Jurkat, Clone E6-1 (cell line): ENCODE data around the gene RNF17. TPM values are rescaled to one million over a fixed set of nuclear protein-coding genes. Genes with fewer than 3 reads are reported as not detected.
"Not testable (repeated sequence)": the region's sequence is repeated elsewhere in the genome, so short reads cannot be mapped to it uniquely, and the experiment has no call there.

Experiments
- DNase-seq: peaks from one replicate; pipeline ENCODE4 v3.0.0-alpha.2; 2011; ENCODE audit warnings: low read depth, low spot score
- H3K4me3 ChIP-seq: 2 replicates; pipeline ENCODE4 v1.5.1; 2011; ENCODE audit warnings: mild to moderate bottlenecking, low read length, control low read depth, moderate library complexity
- polyA plus RNA-seq: library from polyadenylated mRNA; unstranded; fragments of >200 nt; gene quantifications from one replicate; pipeline ENCODE4 v1.2.1, GENCODE V29; 2012; ENCODE audit warnings: missing spikeins; ENCODE audit not compliant: insufficient read length, insufficient read depth

Gene RNF17, protein sequence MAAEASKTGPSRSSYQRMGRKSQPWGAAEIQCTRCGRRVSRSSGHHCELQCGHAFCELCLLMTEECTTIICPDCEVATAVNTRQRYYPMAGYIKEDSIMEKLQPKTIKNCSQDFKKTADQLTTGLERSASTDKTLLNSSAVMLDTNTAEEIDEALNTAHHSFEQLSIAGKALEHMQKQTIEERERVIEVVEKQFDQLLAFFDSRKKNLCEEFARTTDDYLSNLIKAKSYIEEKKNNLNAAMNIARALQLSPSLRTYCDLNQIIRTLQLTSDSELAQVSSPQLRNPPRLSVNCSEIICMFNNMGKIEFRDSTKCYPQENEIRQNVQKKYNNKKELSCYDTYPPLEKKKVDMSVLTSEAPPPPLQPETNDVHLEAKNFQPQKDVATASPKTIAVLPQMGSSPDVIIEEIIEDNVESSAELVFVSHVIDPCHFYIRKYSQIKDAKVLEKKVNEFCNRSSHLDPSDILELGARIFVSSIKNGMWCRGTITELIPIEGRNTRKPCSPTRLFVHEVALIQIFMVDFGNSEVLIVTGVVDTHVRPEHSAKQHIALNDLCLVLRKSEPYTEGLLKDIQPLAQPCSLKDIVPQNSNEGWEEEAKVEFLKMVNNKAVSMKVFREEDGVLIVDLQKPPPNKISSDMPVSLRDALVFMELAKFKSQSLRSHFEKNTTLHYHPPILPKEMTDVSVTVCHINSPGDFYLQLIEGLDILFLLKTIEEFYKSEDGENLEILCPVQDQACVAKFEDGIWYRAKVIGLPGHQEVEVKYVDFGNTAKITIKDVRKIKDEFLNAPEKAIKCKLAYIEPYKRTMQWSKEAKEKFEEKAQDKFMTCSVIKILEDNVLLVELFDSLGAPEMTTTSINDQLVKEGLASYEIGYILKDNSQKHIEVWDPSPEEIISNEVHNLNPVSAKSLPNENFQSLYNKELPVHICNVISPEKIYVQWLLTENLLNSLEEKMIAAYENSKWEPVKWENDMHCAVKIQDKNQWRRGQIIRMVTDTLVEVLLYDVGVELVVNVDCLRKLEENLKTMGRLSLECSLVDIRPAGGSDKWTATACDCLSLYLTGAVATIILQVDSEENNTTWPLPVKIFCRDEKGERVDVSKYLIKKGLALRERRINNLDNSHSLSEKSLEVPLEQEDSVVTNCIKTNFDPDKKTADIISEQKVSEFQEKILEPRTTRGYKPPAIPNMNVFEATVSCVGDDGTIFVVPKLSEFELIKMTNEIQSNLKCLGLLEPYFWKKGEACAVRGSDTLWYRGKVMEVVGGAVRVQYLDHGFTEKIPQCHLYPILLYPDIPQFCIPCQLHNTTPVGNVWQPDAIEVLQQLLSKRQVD (N-terminal part only)
- polyA plus RNA-seq: not detected

DNA sequence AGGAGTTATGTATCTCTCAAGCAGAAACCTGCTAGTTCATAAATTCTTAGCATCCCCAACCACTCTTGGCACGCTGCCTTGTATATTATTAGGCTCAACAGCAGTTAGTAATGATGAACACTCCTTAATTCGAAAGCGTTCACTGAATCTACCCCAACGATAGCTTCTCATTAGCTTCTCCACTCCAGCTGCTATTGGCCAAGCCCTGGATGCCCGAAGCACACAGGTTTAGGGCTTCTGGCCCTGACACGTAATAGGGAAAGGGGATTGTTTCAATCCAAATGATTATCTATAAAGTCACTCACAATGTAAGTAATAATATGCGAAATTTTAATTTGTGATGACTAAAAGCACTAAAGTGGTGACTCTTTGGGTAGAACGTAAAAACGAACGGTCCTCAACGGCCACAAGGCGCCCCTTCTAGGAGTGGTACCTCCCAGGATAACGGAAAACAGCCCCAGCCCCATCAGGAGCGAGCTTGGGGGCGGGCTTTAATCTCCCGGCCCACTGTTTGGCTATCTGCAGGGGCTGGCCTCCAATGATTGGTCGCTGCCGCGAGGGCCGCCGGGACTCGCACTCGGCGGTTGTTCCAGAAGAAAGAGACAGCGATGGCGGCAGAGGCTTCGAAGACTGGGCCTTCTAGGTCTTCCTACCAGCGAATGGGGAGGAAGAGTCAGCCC is at the start of gene RNF17:
Gene RNF17, plus strand, starts transcription at position 574 of the 680 bp plus-strand sequence. Its CDS starts 35 bp downstream, at position 609.
- no peak within 1 kb of the TSS for H3K4me3 ChIP-seq
- DNase-seq: no peak

DNA sequence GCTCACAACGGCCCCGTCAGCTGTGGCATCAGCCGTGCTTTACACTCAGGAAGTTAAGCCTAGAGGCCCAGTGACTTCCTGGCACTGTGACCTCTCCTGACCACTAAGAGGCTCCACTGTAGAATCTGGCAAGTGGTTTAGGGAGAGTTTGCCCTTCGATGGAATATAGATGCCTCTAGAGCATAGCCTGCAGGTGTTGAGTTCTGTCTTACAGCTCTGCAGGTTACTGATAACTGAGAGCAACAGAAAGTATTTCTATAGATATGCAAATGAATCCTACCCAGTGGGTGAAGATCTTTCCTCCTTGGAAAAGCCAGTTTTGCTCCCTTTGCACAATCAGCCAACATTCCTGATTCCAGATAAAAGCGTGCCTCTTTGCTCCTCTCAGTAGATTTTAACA is 48.0 kb upstream of the RNF17 start:
- DNase-seq: no peak
- no peak overlapping the region for H3K4me3 ChIP-seq

DNA sequence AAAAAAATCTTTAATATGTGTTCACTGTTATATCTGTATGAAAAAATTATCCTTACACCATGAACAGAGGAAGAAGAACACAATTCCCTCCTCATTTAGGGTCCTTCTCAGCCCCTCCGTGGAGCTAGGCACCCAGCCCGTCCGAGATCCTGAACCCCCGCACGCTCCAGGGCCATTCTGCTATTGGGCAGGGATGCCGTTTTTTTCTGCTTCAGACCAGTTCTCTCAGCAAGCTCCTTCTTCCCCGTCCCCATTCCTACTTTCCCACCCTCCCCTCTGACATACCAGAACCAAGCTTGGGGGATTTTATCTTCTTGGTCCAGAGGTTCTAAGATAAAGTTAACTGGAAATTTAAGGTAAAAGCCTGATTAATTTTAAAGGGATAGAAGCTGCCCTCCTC is 47.5 kb upstream of the RNF17 start:
- H3K4me3 ChIP-seq: no peak overlapping the region
- DNase-seq: no peak

DNA sequence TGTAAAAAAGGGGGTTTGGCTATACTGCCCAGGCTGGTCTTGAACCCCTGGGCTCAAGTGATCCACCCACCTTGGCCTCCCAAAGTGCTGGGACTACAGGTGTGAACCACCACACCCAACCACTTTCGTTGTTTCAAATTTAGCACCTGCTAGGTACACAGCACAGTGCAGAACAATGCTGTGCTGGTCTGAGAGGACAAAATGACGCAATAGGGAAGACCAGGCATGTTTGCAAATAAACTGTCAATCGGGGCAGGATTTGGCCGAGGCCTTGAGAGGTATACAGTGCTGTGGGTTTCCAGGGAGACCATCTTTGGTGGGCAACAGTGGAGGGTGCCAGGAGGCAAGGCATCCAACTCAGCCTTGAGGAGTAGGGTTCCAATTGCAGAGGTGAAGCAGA is 46.8 kb upstream of the RNF17 start:
- H3K4me3 ChIP-seq: no peak overlapping the region
- no peak for DNase-seq

DNA sequence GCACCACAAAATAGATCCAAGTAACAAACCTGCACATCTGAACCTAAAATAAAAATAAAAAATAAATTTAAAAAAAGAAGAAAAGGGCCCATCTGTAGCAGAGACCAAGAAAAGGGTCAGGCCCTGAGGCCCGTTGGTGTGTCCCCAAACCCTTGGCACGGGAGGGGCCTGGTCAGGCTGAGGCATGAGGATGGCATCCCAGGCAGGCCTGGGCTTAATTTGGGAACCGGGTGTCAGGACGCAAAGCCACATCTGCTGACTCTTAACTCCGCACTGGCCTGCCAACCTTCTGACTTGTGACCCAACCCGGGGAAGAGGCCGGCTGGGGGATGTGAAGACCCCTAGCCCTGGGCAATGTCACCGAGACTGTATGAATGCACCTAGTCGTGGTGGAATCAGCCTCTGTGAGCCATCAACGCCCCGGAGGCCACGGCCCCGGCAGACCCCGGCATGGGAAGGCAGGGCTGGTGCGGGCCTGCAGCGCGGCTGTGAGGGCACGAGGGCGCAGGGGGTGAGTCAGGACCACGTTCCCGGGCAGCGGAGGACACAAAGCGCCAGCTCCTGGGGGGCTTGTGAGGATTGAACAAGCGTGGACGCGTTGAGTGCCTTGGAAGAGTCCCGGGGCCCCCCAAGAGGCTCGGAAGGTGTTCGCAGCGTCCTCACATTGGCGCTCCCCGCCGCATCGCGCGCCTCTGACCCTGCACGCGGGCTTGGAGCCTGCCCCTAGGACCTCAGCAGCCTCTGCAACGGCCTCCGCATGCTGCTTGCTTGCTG is 45.6 kb upstream of the RNF17 start:
- no peak overlapping the region for H3K4me3 ChIP-seq
- no peak for DNase-seq

DNA sequence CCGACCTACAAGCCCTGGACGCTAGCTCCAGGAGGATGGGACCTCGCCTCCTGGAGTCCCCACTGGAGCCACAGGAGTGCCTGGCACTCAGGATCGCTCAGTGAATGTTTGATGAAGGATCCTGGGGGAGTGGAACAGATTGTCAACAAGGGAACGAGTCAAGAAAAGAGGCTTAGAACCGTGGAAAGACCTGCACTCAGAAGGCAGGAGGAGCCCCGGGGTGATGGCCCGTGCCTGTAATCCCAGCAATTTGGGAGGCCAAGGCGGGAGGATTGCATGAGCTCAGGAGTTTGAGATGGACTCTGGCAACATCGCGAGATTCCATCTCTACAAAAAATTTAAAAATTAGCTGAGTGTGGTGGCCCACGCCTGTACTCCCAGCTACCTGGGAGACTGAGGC is 44.8 kb upstream of the RNF17 start:
- no peak for DNase-seq
- H3K4me3 ChIP-seq: no peak overlapping the region

DNA sequence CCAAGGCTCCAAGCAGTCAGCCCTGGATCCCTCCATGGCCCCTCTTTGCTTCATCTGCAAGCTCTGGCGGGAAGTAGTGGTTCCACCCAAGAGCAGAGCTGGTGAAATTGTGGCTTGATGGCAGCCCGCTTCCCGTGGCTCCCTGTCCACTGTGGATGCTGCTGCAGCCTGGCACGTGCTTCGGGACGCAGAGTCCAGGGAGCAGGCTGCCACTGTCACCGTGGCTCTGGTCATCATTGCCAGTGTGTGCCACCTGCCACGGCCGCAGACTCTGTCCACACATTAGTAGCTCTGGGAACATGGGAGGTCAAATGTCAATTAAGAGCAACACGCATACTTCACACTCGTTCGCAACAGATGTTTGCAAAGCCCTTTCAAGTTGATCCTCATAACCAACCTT is 40.8 kb upstream of the RNF17 start:
- no peak for DNase-seq
- no peak overlapping the region for H3K4me3 ChIP-seq

DNA sequence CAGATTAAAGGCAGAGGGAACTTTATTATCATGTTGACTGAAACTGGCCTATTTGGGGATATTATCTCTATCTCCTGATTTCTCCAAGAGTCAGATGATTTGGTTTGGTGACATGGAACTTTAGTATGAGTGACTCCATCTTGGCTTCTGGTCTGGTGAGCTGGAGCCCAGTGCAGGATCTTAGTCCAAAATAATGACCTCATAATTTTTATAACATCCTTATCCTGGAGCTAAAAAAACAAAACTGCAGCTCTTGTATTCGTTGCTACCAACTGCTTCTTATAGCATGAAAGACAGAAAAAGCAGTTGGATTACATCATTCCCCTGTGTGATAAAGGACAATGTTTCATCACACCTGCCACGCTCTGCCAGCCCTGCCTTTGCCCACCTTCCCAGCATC is 39.3 kb upstream of the RNF17 start:
- DNase-seq: no peak
- no peak overlapping the region for H3K4me3 ChIP-seq

DNA sequence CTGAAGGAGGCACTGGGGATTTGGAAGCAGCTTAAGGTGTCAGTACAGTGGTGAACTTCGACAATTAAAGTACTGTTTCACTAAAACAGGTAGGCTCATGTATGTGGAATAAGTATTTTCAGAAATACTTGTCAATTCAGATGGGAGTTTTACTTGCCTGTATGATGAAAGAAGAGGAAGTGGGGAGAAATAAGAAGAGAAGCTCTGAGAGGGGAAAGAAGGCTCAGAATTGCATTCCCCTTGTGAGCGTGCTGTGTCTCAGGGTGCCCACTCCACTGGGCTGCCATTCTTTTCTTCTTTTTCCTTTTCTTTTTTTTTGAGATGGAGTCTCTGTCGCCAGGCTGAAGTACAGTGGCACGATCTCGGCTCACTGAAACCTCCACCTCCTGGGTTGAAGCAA is 38.6 kb upstream of the RNF17 start:
- H3K4me3 ChIP-seq: no peak overlapping the region
- no peak for DNase-seq

DNA sequence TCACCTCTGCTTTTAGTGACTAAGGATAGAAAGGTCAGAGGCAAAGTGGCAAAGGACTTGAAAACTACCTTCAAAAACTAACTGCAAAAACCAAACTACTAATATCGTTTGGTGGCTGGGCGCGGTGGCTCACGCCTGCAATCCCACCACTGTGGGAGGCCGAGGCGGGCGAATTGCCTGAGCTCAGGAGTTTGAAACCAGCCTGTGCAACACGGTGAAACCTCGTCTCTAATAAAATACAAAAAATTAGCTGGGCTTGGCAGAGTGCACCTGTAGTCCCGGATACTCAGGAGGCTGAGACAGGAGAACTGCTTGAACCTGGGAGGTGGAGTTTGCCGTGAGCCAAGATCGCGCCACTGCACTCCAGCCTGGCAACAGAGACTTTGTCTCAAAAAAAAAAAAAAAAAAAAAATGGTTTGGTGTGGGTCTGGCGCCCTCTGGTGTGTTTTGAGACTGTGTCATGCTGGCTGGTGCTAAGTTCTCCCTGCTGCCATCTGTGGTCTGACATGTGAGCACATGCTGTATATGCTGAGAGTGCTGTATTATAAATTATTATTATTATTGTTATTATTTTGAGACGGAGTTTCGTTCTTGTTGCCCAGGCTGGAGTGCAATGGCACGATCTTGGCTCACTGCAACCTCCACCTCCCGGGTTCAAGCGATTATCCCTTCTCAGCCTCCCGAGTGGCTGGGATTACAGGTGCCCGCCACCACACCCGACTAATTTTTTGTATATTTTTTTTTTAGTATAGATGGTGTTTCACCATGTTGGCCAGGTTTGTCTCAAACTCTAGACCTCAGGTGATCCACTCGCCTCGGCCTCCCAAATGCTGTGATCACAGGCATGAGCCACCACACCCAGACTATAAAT is 36.0 kb upstream of the RNF17 start:
- no peak overlapping the region for H3K4me3 ChIP-seq
- peak; percentile 85 for DNase-seq

DNA sequence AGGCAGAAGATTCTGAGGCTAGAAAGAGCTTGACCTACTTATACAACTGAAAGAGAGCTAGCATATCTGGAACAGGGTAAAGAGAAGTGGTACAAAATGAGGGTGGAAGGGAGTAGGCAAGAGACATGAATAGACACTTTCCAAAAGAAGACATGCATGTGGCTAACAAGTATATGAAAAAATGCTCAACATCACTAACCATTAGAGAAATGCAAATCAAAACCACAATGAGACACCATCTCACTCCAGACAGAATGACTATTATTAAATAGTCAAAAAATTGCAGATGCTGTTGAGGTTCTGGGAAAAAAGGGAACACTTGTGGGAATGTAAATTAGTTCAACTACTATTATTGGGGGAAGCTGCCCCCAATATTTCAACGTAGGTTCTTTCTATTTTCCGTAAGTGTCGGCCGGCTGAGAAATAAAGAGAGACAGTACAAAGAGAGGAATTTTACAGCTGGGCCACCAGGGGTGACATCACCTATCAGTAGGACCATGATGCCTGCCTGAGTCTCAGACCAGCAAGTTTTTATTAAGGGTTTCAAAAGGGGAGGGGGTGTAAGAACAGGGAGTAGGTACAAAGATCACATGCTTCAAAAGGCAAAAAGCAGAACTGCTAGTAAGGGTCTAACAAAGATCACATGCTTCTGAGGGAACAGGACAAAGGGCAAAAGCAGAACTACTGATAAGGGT is 32.9 kb upstream of the RNF17 start:
- H3K4me3 ChIP-seq, DNase-seq: not testable (repeated sequence)

DNA sequence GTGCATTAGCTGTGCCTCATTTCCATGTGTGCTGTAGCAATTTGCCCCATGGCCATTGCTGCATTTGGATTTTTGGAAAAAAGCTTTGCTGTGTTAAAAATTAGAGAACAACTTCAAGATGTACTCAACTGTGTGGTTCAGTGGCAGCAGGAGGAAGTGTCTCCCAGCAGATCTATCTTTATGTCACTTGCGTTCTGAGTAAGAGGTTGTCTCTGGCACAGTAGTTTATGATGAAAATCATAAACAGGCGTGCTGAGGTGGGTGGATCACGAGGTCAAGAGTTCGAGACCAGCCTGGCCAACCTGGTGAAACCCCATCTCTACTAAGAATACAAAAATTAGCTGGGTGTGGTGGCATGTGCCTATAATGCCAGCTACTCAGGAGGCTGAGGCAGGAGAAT is 29.0 kb upstream of the RNF17 start:
- DNase-seq: no peak

DNA sequence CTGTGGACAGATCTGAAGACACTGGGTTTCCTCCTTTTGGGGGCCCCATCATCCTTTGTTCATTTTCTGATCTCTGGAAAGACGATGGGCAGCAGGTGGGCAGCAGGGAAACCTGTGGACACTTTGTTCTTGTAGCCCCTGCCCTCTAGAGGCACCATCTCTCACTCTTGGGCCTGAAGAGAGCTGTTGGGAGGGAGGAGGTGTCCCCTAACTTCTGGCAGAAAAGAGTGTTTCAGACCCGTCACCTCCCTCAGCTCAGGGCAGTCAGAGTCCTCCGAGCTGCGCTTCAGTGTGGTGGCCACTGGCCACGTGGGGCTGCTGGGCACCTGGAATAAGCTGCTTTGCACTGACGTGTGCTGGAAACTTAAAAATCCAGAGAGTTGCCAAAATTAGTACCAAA is 26.9 kb upstream of the RNF17 start:
- H3K4me3 ChIP-seq: no peak overlapping the region
- DNase-seq: no peak

More for the DNA sequence above, 29.0 kb upstream of the RNF17 start:
- H3K4me3 ChIP-seq: no peak overlapping the region

DNA sequence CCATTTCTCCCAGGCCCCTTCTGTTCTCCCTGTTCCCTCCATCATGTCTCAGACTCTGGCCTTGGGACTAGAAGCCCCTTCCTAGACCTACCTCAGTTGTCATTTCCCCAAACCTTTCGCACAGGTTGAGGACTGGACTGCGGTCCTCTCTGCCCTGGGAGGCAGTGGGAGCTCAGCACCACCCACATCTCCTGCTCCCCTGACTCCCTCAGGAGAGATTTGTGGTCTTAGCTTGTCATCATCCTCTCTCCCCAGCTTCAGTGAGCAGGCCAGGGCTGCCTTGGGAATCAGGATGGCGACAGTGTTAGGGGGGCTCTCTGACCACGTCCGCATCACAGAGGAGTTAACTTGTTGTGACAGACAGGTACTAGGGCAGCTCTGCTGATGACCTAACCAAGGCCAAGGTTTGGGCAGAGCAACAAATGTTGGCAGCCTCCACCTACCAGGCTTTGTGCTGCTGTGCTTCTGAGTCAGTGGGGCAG is 25.6 kb upstream of the RNF17 start:
- H3K4me3 ChIP-seq: no peak overlapping the region
- no peak for DNase-seq

DNA sequence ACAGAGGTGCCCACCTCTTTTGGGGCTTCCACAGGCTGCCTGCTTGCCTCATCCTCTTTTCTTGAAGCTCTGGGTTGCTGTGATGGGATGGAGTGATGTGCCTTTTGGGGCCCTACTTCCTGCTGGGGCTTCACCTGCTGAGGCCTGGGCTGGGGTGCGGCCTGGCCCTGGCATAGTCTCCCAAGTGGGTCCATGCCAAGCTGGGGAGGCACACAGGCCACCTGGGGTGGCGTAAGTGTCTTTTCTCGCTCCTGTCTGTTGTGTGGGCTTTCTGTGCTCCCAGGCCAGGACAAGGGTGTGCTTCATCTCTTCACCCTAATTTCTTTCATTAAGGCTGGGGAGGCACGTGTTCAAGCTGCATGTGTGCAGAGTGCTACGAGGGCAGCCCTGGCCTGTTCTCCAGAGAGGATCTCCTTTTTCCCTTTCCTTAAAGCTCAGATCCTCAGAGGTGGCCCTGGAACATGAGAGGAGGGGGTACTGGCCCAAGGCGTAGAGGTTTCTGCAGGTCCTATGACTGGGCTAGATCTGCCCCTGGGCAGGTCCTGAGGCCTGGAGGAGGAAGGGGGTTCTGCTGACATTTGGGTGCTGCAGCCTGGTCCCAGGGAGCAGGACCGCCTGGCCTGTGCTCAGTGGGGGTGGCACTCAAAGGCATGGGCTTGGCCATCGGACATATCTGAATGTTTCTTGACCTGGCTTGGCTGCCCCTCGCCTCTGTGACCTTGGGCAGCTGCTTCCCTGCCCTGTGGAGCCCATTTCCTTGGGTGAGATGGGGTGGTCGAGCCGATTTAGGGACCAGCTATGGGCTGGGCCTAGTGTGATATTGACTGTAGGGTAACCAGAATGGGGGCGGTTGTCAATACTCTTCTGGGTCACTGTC is 23.7 kb upstream of the RNF17 start:
- no peak for DNase-seq
- H3K4me3 ChIP-seq: no peak overlapping the region
